GOT3 (cell line): ENCODE measurements around the gene MAD2L2.

Experiments used
- DNase-seq: peaks from one replicate; lab custom pipeline; 2025; ENCODE audit warnings: mixed read lengths; lab: John Stamatoyannopoulos, UW

MAD2L2 gene

DNA sequence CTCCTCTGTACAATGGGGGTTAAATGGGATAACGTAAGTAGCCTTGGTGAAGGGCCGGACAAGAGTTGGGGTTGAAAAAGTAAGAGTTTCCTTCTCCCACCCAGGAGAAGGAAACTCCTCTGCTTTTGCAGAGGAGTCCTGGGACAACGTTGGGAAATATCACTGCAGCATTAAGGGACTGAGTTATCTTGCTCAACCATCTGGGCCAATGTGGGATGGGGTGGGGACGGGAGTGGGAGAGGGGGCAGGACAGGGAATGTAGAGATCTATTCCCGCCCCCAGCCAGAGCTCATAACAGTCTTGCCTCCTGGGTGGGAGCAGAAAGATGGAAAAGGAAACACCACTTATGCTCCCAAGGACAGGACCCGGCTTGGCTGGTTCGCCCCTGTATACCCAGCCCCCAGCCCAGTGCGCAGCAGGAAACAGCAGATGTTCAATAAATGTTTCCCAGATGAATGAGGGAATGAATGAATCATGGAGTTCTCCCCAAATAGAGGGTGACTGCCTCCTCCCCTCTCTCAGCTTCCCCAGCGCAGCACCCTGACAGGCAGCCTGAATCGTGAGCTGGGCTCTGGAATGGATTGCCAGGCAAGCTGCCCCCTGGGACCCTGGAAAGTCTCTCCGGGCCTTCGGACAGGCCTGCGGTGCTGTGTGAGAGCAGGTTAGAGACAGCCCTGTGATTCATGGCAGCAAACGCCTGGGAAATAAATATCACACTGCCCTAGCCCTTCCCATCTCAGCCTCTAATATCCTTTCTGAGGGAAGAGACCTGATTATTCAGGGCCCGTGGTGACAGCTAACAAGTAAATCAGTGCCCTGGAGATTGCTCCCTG, 51.5 kb downstream of the MAD2L2 start:
- no peak for DNase-seq

DNA sequence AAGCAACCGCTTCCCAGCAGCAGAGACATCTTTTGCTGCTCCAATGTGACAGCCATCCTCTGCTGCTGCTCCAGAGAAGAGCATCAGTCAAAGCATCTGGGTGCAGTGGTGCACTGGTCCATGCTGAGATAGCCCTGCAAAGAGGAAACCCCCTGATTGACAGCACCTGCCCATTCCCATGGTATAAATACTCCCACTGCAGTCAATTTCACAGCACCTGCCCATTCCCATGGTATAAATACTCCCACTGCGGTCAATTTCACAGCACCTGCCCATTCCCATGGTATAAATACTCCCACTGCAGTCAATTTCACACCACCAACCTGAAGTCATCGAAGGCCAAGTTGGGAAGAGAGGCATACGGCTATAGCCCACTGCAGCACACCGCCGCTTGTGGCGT, 52.2 kb downstream of the MAD2L2 start:
- DNase-seq, result no peak

DNA sequence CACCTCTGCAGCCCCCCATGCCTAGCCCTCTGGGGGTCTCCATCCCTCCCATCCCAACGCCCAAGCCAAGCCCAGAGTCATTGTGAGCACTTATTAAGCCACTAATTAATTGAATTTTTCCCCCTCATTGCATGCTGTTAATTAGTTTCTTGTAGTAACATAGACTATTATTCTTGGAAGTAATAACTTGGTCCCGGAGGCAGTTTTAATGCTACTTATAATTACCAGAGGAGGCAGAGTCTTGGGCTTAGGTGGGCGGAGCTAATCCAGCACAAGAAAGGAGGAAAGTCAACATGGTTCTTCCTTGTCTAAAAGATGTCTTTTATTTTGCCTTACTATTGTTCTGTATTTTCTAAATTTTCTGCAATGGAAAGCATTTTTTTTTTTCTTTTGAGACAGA, 54.4 kb downstream of the MAD2L2 start:
- DNase-seq, result no peak
